ENCODE data around the gene MISP3.

Gene MISP3

DNA sequence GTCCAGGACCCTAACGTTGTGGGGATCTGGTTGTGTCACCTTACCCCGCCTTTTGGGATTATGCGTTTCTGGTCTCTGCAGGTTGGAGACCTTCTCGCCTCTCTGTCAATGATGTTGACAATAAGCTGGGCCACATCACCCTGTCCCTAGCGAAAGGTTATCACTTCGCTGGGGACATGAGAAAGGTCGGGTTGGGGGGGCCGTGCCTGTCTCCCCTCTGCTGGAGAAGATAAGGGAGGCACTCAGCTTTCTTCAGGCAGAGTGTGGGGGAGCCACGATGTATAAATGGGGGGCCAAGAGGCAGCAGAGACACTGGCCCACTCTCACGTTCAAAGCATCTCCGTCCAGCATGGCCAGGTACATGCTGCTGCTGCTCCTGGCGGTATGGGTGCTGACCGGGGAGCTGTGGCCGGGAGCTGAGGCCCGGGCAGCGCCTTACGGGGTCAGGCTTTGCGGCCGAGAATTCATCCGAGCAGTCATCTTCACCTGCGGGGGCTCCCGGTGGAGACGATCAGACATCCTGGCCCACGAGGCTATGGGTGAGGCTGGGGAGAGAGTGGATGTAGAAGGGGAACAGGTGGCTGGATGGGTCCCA is 44.6 kb upstream of the MISP3 start, which contains the start of gene RLN3:
Gene RLN3, plus strand, starts transcription at position 293 of the 595 bp plus-strand sequence. Its CDS starts 57 bp downstream, at position 350.
- Histone ChIP-seq H3K36me3 (ENCODE audit: low read length) (no peaks in the 10 kb centered on the region), H3K79me2 (ENCODE audit: insufficient read depth, low read length) (no peaks in the 10 kb centered on the region), H3K9ac (ENCODE audit: low read length) (no peak within 1 kb of the TSS), H2AFZ (ENCODE audit: low read depth, low read length, severe bottlenecking) (no peak within 1 kb of the TSS), H3K9me2 (replicated peaks; ENCODE audit: insufficient read depth, low read length) (no peaks in the 10 kb centered on the region), H4K20me1 (ENCODE audit: low read depth, low read length) (no peaks in the 10 kb centered on the region), H3K27me3 (ENCODE audit: low read length) (no peaks in the 10 kb centered on the region), H3K4me3 (ENCODE audit: insufficient read depth, low read length, poor library complexity, severe bottlenecking) (no peak within 1 kb of the TSS), H3K27ac (ENCODE audit: low read depth, low read length) (no peak within 1 kb of the TSS), H3K9me3 (ENCODE audit: insufficient read depth, low read length) (no peaks in the 10 kb centered on the region), H3K4me2 (ENCODE audit: low read depth, low read length, poor library complexity, severe bottlenecking) (no peak within 1 kb of the TSS), H3F3A (ENCODE audit: insufficient read depth) (0 out of 2 replicates have a peak, but pooled peaks cover 10% of the 10 kb centered on the region)
- TF ChIP-seq, protein P1, sequence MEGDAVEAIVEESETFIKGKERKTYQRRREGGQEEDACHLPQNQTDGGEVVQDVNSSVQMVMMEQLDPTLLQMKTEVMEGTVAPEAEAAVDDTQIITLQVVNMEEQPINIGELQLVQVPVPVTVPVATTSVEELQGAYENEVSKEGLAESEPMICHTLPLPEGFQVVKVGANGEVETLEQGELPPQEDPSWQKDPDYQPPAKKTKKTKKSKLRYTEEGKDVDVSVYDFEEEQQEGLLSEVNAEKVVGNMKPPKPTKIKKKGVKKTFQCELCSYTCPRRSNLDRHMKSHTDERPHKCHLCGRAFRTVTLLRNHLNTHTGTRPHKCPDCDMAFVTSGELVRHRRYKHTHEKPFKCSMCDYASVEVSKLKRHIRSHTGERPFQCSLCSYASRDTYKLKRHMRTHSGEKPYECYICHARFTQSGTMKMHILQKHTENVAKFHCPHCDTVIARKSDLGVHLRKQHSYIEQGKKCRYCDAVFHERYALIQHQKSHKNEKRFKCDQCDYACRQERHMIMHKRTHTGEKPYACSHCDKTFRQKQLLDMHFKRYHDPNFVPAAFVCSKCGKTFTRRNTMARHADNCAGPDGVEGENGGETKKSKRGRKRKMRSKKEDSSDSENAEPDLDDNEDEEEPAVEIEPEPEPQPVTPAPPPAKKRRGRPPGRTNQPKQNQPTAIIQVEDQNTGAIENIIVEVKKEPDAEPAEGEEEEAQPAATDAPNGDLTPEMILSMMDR (IDR thresholded peaks at IDR 0.05; ENCODE audit: insufficient read depth, low read length, poor library complexity, severe bottlenecking), result no peak
- no peak for TF ChIP-seq EZH2phosphoT487 (conservative IDR thresholded peaks at IDR 0.05; ENCODE audit: low read length)

DNA sequence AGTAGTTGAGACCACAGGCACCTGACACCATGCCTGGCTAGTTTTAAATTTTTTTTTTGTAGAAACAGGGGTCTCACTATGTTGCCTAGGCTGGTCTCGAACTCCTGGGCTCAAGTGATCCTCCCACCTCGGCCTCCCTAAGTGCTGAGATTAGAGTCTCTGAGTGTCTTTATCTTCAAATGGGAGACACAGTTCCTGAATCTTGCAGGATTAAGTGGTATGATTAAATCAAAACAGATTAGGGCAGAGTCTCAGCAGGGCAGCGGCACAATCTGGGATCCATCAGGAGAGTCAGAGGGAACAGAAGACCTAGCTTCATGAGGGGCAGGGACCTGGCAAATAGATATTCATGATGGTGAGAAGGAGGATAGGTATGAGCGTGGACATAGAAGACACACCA is 43.7 kb upstream of the MISP3 start:
- Histone ChIP-seq H3K9me3 (ENCODE audit: insufficient read depth, low read length) (no peaks in the 10 kb centered on the region), H3K79me2 (ENCODE audit: insufficient read depth, low read length) (no peaks in the 10 kb centered on the region), H3K4me3 (ENCODE audit: insufficient read depth, low read length, poor library complexity, severe bottlenecking) (no peak overlapping the region), H3K9me2 (replicated peaks; ENCODE audit: insufficient read depth, low read length) (no peaks in the 10 kb centered on the region), H3F3A (ENCODE audit: insufficient read depth) (0 out of 2 replicates have a peak, but pooled peaks cover 10% of the 10 kb centered on the region), H3K4me2 (ENCODE audit: low read depth, low read length, poor library complexity, severe bottlenecking) (no peak overlapping the region), H3K9ac (ENCODE audit: low read length) (no peak overlapping the region), H3K27me3 (ENCODE audit: low read length) (no peaks in the 10 kb centered on the region), H2AFZ (ENCODE audit: low read depth, low read length, severe bottlenecking) (no peak overlapping the region), H3K27ac (ENCODE audit: low read depth, low read length) (no peak overlapping the region), H3K36me3 (ENCODE audit: low read length) (no peaks in the 10 kb centered on the region), H4K20me1 (ENCODE audit: low read depth, low read length) (no peaks in the 10 kb centered on the region)
- TF ChIP-seq, protein P1 (IDR thresholded peaks at IDR 0.05; ENCODE audit: insufficient read depth, low read length, poor library complexity, severe bottlenecking), result no peak
- no peak for TF ChIP-seq EZH2phosphoT487 (conservative IDR thresholded peaks at IDR 0.05; ENCODE audit: low read length)

DNA sequence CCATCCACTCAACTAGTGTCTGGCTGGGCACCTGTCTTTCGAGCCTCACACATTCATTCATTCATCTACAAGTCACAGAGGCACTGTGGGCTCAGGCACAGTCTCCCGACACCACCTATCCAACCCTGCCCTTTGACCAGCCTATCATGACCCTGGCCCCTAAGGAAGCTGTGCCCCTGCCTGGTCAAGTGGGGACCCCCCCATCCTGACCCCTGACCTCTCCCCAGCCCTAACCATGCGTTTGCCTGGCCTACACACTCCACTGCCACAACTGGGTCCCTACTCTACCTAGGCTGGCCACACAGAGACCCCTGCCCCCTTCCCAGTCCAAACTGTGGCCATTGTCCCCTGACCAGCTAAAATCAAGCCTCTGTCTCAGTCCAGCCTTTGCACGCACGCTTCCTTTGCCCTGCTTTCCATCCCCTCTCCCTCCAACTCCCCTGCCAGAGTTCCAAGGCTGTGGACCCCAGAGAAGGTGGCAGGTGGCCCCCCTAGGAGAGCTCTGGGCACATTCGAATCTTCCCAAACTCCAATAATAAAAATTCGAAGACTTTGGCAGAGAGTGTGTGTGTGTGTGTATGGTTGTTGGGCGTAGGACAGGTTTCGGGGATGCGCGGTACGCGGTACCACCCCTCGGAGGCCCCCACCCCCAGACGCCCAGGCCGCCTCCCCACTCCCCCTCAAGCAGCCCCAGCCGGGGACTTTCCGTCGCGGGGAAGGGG is 41.4 kb upstream of the MISP3 start:
- Histone ChIP-seq H3F3A (ENCODE audit: insufficient read depth) (0 out of 2 replicates have a peak, but pooled peaks cover 10% of the 10 kb centered on the region), H3K4me2 (ENCODE audit: low read depth, low read length, poor library complexity, severe bottlenecking) (peak overlapping the region; percentile 70), H3K27me3 (ENCODE audit: low read length) (no peaks in the 10 kb centered on the region), H3K27ac (ENCODE audit: low read depth, low read length) (no peak overlapping the region), H3K9ac (ENCODE audit: low read length) (peak overlapping the region; percentile 79), H3K79me2 (ENCODE audit: insufficient read depth, low read length) (no peaks in the 10 kb centered on the region), H4K20me1 (ENCODE audit: low read depth, low read length) (no peaks in the 10 kb centered on the region), H3K4me3 (ENCODE audit: insufficient read depth, low read length, poor library complexity, severe bottlenecking) (peak overlapping the region; percentile 73), H3K9me3 (ENCODE audit: insufficient read depth, low read length) (no peaks in the 10 kb centered on the region), H3K9me2 (replicated peaks; ENCODE audit: insufficient read depth, low read length) (no peaks in the 10 kb centered on the region), H2AFZ (ENCODE audit: low read depth, low read length, severe bottlenecking) (peak overlapping the region; percentile 94), H3K36me3 (ENCODE audit: low read length) (no peaks in the 10 kb centered on the region)
- TF ChIP-seq, protein P1 (IDR thresholded peaks at IDR 0.05; ENCODE audit: insufficient read depth, low read length, poor library complexity, severe bottlenecking), result no peak
- no peak for TF ChIP-seq EZH2phosphoT487 (conservative IDR thresholded peaks at IDR 0.05; ENCODE audit: low read length)
